OCI-LY1 (cell line): Measurements from ENCODE around the gene KCTD4.

Experiments used
- EZH2 ChIP-seq: fragments of 200-600 bp; sonication (generic), shearing (Covaris generic); IDR thresholded peaks from 2 replicates; pipeline ENCODE4 v1.8.0; 2017; ENCODE audit warnings: borderline replicate concordance, mixed run types, mild to moderate bottlenecking, antibody characterized with exemption, low read length, moderate library complexity, mixed read lengths
- TF ChIP-seq, protein P1 (sequence below): fragments of 200-600 bp; sonication (generic), shearing (Covaris generic); IDR thresholded peaks from 2 replicates; pipeline ENCODE4 v1.5.1; 2017; ENCODE audit warnings: mild to moderate bottlenecking, antibody characterized with exemption, low read length, moderate library complexity, mixed read lengths

DNA sequence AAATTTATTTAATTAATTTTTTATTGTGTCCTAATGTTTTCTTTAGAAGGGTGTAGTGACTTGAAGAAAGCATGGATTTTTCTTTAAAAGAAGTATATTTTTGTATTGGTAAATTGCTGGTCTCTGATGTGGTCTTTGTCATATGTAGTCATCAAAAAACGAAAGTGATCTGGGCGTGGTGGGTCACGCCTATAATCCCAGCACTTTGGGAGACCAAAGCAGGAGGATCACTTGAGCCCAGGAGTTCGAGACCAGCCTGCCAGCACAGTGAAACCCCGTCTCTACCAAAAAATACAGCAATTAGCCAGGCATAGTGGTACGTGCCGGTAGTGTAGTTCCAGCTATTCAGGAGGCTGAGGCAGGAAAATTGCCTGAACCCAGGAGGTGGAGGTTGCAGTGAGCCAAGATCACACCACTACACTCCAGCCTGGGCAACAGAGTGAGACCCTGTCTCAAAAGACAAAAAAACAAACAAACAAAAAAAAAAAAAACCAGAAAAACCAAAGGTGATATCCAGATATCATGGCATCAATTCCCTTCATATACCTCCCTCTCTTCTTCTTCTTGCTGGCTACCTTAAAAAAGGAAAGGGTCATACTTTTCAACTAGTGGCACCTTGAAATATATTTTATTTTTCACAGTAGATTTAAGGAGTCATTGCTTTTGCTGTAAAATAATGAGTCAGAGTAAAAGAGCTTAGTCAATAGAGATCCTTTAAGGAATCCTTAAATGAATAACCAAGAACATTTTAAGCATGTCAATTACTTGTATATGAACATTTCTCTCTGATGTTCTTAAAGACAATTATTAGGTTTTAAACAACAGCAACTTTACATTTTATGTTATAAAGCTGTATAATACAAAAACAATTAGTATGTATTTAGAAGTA, 19.9 kb downstream of the KCTD4 start:
- TF ChIP-seq, protein P1, sequence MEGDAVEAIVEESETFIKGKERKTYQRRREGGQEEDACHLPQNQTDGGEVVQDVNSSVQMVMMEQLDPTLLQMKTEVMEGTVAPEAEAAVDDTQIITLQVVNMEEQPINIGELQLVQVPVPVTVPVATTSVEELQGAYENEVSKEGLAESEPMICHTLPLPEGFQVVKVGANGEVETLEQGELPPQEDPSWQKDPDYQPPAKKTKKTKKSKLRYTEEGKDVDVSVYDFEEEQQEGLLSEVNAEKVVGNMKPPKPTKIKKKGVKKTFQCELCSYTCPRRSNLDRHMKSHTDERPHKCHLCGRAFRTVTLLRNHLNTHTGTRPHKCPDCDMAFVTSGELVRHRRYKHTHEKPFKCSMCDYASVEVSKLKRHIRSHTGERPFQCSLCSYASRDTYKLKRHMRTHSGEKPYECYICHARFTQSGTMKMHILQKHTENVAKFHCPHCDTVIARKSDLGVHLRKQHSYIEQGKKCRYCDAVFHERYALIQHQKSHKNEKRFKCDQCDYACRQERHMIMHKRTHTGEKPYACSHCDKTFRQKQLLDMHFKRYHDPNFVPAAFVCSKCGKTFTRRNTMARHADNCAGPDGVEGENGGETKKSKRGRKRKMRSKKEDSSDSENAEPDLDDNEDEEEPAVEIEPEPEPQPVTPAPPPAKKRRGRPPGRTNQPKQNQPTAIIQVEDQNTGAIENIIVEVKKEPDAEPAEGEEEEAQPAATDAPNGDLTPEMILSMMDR, result no peak
- TF ChIP-seq EZH2, result no peak
